ENCODE results near the gene BEX1. TPM values are rescaled to one million over a fixed set of nuclear protein-coding genes. Genes with fewer than 3 reads are reported as not detected.

BEX1 gene
- total RNA-seq, 6 donors from 2014 or later = 0.34 to 2.1 (median 1.4) TPM; not detected in 3

DNA sequence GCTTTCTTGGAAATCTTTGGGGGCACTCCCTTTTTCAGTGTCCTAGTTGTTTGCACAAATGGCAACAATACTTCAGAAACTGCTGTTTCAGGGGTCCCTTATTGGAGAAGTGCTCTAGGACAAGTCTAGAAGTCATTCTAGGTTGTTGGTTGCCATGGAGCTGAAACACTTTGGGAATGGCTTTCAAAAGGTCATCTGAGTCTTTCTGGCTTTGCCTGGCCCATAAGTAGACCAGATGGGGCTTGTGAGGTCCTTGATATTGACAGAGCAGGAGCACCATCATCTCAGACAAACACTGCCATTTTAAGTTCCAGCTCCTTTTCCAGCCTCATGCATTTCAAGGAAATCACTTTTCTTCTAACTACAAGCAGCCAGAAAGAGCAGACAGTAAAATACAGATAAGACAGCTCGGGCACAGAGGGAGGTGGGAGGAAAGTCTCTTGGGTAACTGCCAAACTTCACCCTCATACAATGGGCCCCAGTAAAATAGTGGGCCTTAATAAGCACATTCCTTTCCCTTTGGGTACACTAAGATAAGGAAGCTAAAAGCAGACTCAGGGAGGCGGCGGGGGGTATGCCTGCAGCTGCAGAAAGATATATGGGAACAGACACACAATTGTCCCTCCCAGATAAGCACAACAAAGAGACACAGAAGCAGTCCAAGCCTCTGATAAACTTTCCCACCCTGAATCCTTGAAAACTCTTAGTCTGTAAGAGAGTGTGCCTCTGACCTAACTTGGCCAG, 37.5 kb upstream of the BEX1 start:
- Histone ChIP-seq H3K4me1 (no peaks in the 10 kb centered on the region), H3K9me3 (no peaks in the 10 kb centered on the region), H3K27me3 (no peaks in the 10 kb centered on the region), H3K4me3 (no peak overlapping the region), H3K27ac (no peak overlapping the region), H3K36me3 (no peaks in the 10 kb centered on the region)
- DNase-seq = no peak
- TF ChIP-seq POLR2AphosphoS5 (IDR thresholded peaks at IDR 0.05) = no peak
- TF ChIP-seq POLR2A (IDR thresholded peaks at IDR 0.05) = no peak
- no peak for TF ChIP-seq EP300 (IDR thresholded peaks at IDR 0.05)
- TF ChIP-seq, protein P1, sequence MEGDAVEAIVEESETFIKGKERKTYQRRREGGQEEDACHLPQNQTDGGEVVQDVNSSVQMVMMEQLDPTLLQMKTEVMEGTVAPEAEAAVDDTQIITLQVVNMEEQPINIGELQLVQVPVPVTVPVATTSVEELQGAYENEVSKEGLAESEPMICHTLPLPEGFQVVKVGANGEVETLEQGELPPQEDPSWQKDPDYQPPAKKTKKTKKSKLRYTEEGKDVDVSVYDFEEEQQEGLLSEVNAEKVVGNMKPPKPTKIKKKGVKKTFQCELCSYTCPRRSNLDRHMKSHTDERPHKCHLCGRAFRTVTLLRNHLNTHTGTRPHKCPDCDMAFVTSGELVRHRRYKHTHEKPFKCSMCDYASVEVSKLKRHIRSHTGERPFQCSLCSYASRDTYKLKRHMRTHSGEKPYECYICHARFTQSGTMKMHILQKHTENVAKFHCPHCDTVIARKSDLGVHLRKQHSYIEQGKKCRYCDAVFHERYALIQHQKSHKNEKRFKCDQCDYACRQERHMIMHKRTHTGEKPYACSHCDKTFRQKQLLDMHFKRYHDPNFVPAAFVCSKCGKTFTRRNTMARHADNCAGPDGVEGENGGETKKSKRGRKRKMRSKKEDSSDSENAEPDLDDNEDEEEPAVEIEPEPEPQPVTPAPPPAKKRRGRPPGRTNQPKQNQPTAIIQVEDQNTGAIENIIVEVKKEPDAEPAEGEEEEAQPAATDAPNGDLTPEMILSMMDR (IDR thresholded peaks at IDR 0.05) = no peak
- WGBS, 2 donors = 45 to 53% methylated on average over 3 of the region's 3 CpGs
- ATAC-seq (ENCODE audit: low FRiP score in 2 of 2) = no peak

DNA sequence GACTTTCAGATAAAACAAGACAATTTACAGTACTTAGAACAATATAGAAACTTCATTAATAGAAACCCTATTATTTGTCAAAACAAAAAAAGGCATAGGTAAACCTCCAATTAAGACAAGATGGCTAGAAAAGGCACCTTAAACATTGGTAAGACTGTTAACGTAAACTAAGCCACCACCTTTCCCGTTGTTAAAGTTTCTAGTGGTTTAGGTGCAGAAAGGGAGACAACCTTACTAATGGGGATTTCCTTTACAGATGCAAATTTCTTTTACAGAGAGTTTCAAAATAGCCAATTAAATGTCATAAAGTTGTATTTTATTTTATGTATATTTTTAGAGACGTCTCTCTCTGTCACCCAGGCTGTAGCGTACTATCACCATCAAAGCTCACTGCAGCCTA, 36.5 kb upstream of the BEX1 start:
- WGBS, 2 donors = 84 to 95% methylated on average over 4 of the region's 4 CpGs
- Histone ChIP-seq H3K27me3 (no peaks in the 10 kb centered on the region), H3K4me1 (no peaks in the 10 kb centered on the region), H3K9me3 (no peaks in the 10 kb centered on the region), H3K36me3 (no peaks in the 10 kb centered on the region), H3K27ac (no peak overlapping the region), H3K4me3 (no peak overlapping the region)
- DNase-seq = no peak
- ATAC-seq (ENCODE audit: low FRiP score in 2 of 2) = no peak
- TF ChIP-seq EP300 (IDR thresholded peaks at IDR 0.05) = no peak
- TF ChIP-seq, protein P1 (IDR thresholded peaks at IDR 0.05) = no peak
- TF ChIP-seq POLR2A (IDR thresholded peaks at IDR 0.05) = no peak
- no peak for TF ChIP-seq POLR2AphosphoS5 (IDR thresholded peaks at IDR 0.05)

DNA sequence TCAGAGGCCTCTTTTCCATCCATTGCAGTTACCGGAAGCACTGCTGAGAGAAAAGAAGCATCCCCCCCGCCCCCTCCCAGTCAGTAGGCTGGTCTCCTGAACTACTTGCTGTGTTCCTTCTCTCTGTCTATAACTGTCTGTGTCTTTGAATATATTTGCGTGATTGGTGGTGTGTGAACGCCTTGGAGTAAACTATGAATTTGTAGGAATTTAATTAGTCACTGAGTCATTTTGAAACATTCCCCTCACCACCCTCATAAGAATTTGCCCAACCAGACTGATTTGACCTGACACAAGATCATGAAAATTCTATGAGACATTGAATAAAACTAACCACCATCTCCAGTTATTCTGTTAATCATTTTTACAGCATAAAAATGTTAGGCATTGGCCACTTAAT, 35.7 kb upstream of the BEX1 start:
- Histone ChIP-seq H3K9me3 (no peaks in the 10 kb centered on the region), H3K27me3 (no peaks in the 10 kb centered on the region), H3K4me3 (no peak overlapping the region), H3K4me1 (no peaks in the 10 kb centered on the region), H3K36me3 (no peaks in the 10 kb centered on the region), H3K27ac (no peak overlapping the region)
- WGBS, 2 donors = 80 to 88% methylated on average over 4 of the region's 4 CpGs
- no peak for ATAC-seq (ENCODE audit: low FRiP score in 2 of 2)
- TF ChIP-seq POLR2A (IDR thresholded peaks at IDR 0.05) (no peak), EP300 (IDR thresholded peaks at IDR 0.05) (no peak), POLR2AphosphoS5 (IDR thresholded peaks at IDR 0.05) (no peak)
- TF ChIP-seq, protein P1 (IDR thresholded peaks at IDR 0.05) = no peak
- DNase-seq = no peak

DNA sequence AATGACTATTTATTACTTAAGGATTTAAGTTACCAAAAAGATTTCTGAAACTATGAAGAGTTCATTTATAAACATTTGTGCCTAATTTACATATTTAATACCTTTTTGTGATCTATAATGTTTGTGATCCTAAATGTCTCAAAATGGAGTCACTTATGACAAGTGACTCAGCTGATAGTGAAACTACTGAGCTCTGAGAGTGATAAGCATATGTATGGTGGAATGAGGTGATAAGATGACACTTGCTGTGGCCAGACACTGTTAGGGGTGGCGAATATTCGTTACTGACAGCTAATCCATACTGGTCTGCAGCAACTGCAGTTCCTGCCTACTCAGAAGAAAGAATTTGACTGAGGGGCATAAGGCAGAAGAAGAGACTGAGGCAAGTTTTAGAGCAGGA, 34.5 kb upstream of the BEX1 start:
- TF ChIP-seq, protein P1 (IDR thresholded peaks at IDR 0.05) = no peak
- WGBS, 2 donors = 68 to 80% methylated on average over 2 of the region's 2 CpGs
- no peak for ATAC-seq (ENCODE audit: low FRiP score in 2 of 2)

DNA sequence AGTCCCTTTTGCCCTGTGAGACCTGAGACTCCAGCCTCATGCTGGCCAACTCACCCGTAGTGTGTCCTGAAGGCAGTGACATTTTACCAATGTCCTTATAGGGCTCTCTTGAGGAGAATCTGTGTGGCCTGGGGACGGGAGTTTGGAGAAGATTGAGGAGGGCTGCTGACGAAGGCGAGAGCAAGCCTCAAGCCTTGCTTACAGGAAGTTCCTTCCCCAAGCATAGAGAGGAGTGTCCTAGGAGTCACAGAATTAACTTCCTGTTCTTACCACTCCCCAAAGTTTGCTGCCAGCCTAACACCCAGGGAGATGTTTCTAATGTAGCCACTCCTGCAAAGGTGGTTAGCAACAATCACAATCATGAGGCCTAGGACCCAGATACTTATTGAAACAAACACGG, 29.0 kb upstream of the BEX1 start, which contains the start of gene NXF3:
TSS of gene NXF3 (minus strand) at position 202 of the 400 bp plus-strand sequence. CDS start at position 82, 120 bp downstream.
- no peak for ATAC-seq (ENCODE audit: low FRiP score in 2 of 2)
- no peaks in the 10 kb centered on the region for H3K27me3 ChIP-seq
- no peaks in the 10 kb centered on the region for H3K9me3 ChIP-seq

More for the DNA sequence above, 34.5 kb upstream of the BEX1 start:
- no peak overlapping the region for H3K27ac ChIP-seq
- no peaks in the 10 kb centered on the region for H3K9me3 ChIP-seq
- H3K27me3 ChIP-seq = no peaks in the 10 kb centered on the region
- no peaks in the 10 kb centered on the region for H3K4me1 ChIP-seq
- DNase-seq = no peak
- no peak overlapping the region for H3K4me3 ChIP-seq
- no peaks in the 10 kb centered on the region for H3K36me3 ChIP-seq

More for the DNA sequence above, 29.0 kb upstream of the BEX1 start, which contains the start of gene NXF3:
- no peaks in the 10 kb centered on the region for H3K36me3 ChIP-seq
- TF ChIP-seq, protein P1 (IDR thresholded peaks at IDR 0.05) = no peak
- TF ChIP-seq EP300 (IDR thresholded peaks at IDR 0.05) (no peak), POLR2A (IDR thresholded peaks at IDR 0.05) (no peak), POLR2AphosphoS5 (IDR thresholded peaks at IDR 0.05) (no peak)
- peak within 1 kb of the TSS in 1 of 4 donors; percentile 20 for H3K4me3 ChIP-seq
- peak within 1 kb of the TSS in 2 of 4 donors; percentile 18 to 83 for H3K27ac ChIP-seq
- no peak for DNase-seq
- H3K4me1 ChIP-seq = no peaks in the 10 kb centered on the region
- 60 to 89% methylated on average over 1 to 5 of the region's 5 CpGs for WGBS, 2 donors

Data from upper lobe of left lung (tissue), 6 donors.